ENCODE results near the gene KISS1R.
A peak's percentile ranks its signal among the peaks of the same experiment; 100 is the strongest.

The KISS1R gene

DNA sequence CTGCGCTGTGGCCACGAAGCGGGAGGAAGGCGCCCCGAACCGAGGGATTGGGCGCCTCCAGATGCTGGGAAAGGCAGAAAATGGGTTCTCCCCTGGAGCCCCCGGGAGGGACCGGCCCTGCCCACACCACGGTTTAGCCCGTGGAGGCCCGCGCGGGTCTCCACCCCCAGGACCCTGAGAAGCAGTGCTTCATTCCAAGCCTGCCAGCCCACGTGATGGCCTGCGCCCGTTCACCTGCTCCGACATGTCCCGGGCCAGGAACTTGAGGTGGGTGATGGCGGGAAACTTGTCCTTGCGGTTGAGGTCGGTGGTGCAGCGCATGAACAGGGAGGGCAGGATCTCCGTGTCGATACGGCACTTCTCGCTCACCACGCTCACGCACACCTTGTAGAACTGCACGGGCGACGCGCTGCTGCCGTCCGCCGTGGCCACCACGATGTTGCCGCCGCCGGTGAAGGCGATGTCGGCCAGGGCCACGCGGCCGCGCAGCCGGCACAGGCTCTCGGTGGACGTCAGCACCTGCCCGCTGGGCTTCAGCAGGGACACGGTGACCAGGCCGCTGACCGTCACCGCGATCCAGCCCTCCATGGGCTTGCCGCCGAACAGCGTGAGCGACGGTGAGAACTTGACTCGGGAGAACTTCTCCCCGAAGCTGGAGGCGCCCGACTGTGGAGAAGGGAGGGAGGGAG, 31.5 kb upstream of the KISS1R start:
- no peak overlapping the region for H2BK5ac ChIP-seq (ENCODE audit: low read length)
- no peak overlapping the region for H2BK120ac ChIP-seq (ENCODE audit: low read depth, low read length)
- H3K4me3 ChIP-seq (ENCODE audit: low read length), result no peak overlapping the region
- no CpG with 5 or more reads among the region's 64 CpGs for WGBS (ENCODE audit: extremely low coverage, insufficient coverage, low lambda C conversion rate)
- H3K4ac ChIP-seq (ENCODE audit: low read depth, low read length), result no peak overlapping the region
- H3K79me1 ChIP-seq (ENCODE audit: low read length), result no peaks in the 10 kb centered on the region
- H3K36me3 ChIP-seq (ENCODE audit: control insufficient read depth, insufficient read depth, low read length), result peaks cover 3% of the 10 kb centered on the region
- no peaks in the 10 kb centered on the region for H3K4me1 ChIP-seq (ENCODE audit: control insufficient read depth, low read depth, low read length)
- H3K9ac ChIP-seq (ENCODE audit: low read length), result no peak overlapping the region
- no peak overlapping the region for H3K56ac ChIP-seq (ENCODE audit: low read length)
- no peaks in the 10 kb centered on the region for H3K27me3 ChIP-seq (ENCODE audit: insufficient read depth, low read length, poor library complexity)
- H3K18ac ChIP-seq (ENCODE audit: low read length), result no peak overlapping the region
- H3K27ac ChIP-seq (ENCODE audit: low read depth, low read length), result no peak overlapping the region
- H3K79me2 ChIP-seq (ENCODE audit: control insufficient read depth, insufficient read depth, low read length), result no peaks in the 10 kb centered on the region
- H3K23ac ChIP-seq (ENCODE audit: low read length), result no peak overlapping the region
- DNase-seq, result no peak
- no peak overlapping the region for H2BK15ac ChIP-seq (replicated peaks; ENCODE audit: low read depth)
- H4K5ac ChIP-seq (ENCODE audit: low read length), result no peak overlapping the region
- no peak overlapping the region for H4K8ac ChIP-seq (ENCODE audit: low read depth, low read length)
- H2AK5ac ChIP-seq (ENCODE audit: low read length), result no peak overlapping the region
- H3K4me2 ChIP-seq (ENCODE audit: low read length), result no peak overlapping the region

DNA sequence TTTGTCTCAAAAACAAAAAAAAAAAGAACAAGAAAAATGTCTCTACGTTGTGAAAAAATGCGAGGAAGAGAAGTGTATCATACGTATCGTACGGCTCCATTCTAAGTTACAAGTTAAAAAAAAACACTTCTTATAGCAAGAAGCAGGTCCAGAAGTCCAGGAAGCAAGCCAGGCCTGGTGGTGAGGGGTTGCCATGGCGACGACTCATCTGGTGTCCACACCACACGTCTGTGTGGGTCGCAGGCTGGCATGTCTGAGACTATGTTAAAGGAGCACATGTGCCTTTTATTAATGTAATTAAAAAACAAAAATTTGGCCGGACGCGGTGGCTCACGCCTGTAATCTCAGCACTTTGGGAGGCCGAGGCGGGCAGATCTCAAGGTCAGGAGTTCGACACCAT, 30.1 kb upstream of the KISS1R start:
- Histone ChIP-seq H2AK5ac (ENCODE audit: low read length) (no peak overlapping the region), H2BK15ac (replicated peaks; ENCODE audit: low read depth) (no peak overlapping the region), H4K8ac (ENCODE audit: low read depth, low read length) (no peak overlapping the region), H2BK120ac (ENCODE audit: low read depth, low read length) (no peak overlapping the region), H3K4me2 (ENCODE audit: low read length) (no peak overlapping the region), H3K9ac (ENCODE audit: low read length) (no peak overlapping the region), H3K79me2 (ENCODE audit: control insufficient read depth, insufficient read depth, low read length) (peaks cover under 1% of the 10 kb centered on the region), H4K5ac (ENCODE audit: low read length) (no peak overlapping the region), H3K36me3 (ENCODE audit: control insufficient read depth, insufficient read depth, low read length) (peaks cover 2% of the 10 kb centered on the region), H3K4me1 (ENCODE audit: control insufficient read depth, low read depth, low read length) (no peaks in the 10 kb centered on the region), H3K27me3 (ENCODE audit: insufficient read depth, low read length, poor library complexity) (no peaks in the 10 kb centered on the region), H3K27ac (ENCODE audit: low read depth, low read length) (no peak overlapping the region), H3K18ac (ENCODE audit: low read length) (no peak overlapping the region), H2BK5ac (ENCODE audit: low read length) (no peak overlapping the region), H3K79me1 (ENCODE audit: low read length) (no peaks in the 10 kb centered on the region), H3K23ac (ENCODE audit: low read length) (no peak overlapping the region), H3K56ac (ENCODE audit: low read length) (no peak overlapping the region), H3K4ac (ENCODE audit: low read depth, low read length) (no peak overlapping the region), H3K4me3 (ENCODE audit: low read length) (no peak overlapping the region)
- peak; percentile 65 for DNase-seq
- WGBS (ENCODE audit: extremely low coverage, insufficient coverage, low lambda C conversion rate), result no CpG with 5 or more reads among the region's 16 CpGs

DNA sequence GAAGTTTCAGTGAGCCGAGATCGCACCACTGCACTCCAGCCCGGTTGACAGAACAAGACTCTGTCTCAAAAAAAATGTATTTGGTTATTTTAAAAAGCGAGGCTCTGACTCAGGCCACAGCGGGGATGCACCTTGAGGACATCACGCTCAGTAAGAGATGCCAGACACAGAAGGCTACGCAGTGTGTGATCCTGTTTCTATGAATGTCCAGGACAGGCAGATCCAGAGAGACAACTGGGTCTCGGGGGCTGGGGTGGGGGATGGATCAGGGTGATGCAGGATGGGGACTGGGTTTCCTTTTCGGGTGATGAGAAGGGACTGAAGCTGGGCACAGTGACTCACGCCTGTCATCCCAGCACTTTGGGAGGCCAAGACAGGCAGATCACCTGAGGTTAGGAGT, 29.5 kb upstream of the KISS1R start:
- no peak overlapping the region for H2BK15ac ChIP-seq (replicated peaks; ENCODE audit: low read depth)
- no peak overlapping the region for H3K56ac ChIP-seq (ENCODE audit: low read length)
- H3K79me2 ChIP-seq (ENCODE audit: control insufficient read depth, insufficient read depth, low read length), result peaks cover 3% of the 10 kb centered on the region
- no peak overlapping the region for H3K4me3 ChIP-seq (ENCODE audit: low read length)
- H2BK5ac ChIP-seq (ENCODE audit: low read length), result no peak overlapping the region
- no peak overlapping the region for H2AK5ac ChIP-seq (ENCODE audit: low read length)
- H2BK120ac ChIP-seq (ENCODE audit: low read depth, low read length), result no peak overlapping the region
- no peak overlapping the region for H3K4ac ChIP-seq (ENCODE audit: low read depth, low read length)
- no peak overlapping the region for H3K9ac ChIP-seq (ENCODE audit: low read length)
- peaks cover 2% of the 10 kb centered on the region for H3K36me3 ChIP-seq (ENCODE audit: control insufficient read depth, insufficient read depth, low read length)
- WGBS (ENCODE audit: extremely low coverage, insufficient coverage, low lambda C conversion rate), result no CpG with 5 or more reads among the region's 10 CpGs
- no peak for DNase-seq
- H3K27ac ChIP-seq (ENCODE audit: low read depth, low read length), result no peak overlapping the region
- H3K4me1 ChIP-seq (ENCODE audit: control insufficient read depth, low read depth, low read length), result no peaks in the 10 kb centered on the region
- H4K8ac ChIP-seq (ENCODE audit: low read depth, low read length), result no peak overlapping the region
- H3K18ac ChIP-seq (ENCODE audit: low read length), result no peak overlapping the region
- H3K79me1 ChIP-seq (ENCODE audit: low read length), result no peaks in the 10 kb centered on the region
- no peak overlapping the region for H3K23ac ChIP-seq (ENCODE audit: low read length)
- no peak overlapping the region for H4K5ac ChIP-seq (ENCODE audit: low read length)
- H3K4me2 ChIP-seq (ENCODE audit: low read length), result no peak overlapping the region
- no peaks in the 10 kb centered on the region for H3K27me3 ChIP-seq (ENCODE audit: insufficient read depth, low read length, poor library complexity)

DNA sequence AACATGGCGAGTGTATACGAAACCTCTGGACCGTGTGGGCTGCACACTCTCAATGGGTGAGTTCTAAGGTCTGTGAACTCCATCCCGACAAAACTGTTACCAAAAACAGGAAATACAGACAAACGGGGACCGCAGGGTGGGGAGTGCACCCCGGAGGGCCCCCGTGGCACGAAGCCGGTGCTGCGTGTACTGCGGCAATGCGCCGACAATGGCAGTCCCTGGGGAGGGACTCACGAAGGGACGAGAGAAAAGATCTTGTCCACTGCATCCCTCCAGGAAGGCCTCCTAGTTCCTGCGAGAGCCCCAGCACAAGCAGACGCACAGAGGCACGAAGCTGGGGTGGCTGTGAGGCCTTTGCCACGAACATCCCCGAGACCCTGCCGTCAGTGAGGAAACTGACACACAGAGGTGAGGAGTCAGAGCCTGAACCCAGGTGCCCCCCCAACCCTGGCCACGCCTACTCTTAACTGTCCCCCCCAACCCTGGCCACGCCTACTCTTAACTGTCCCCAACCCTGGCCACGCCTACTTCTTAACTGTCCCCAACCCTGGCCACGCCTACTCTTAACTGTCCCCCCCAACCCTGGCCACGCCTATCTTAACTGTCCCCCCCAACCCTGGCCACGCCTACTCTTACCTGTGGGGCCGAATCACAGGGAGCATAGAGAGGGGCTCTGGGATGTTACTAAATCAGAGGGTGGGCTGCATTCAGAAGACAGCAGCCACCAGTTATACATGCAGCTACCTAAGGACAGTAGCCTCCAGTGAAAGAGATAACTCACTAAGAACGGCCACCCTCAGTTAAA, 28.4 kb upstream of the KISS1R start:
- H3K36me3 ChIP-seq (ENCODE audit: control insufficient read depth, insufficient read depth, low read length), result peaks cover 2% of the 10 kb centered on the region

GRCh38 chr19:889662-890295, 27.4 kb upstream of the KISS1R start:
- Histone ChIP-seq H3K79me1 (ENCODE audit: low read length) (no peaks in the 10 kb centered on the region), H4K5ac (ENCODE audit: low read length) (no peak overlapping the region), H2BK15ac (replicated peaks; ENCODE audit: low read depth) (no peak overlapping the region), H3K27ac (ENCODE audit: low read depth, low read length) (no peak overlapping the region), H3K36me3 (ENCODE audit: control insufficient read depth, insufficient read depth, low read length) (peaks cover 2% of the 10 kb centered on the region), H3K27me3 (ENCODE audit: insufficient read depth, low read length, poor library complexity) (no peaks in the 10 kb centered on the region), H3K18ac (ENCODE audit: low read length) (no peak overlapping the region), H3K23ac (ENCODE audit: low read length) (no peak overlapping the region), H3K4me3 (ENCODE audit: low read length) (no peak overlapping the region), H2BK5ac (ENCODE audit: low read length) (no peak overlapping the region), H2AK5ac (ENCODE audit: low read length) (no peak overlapping the region), H3K4ac (ENCODE audit: low read depth, low read length) (no peak overlapping the region), H3K79me2 (ENCODE audit: control insufficient read depth, insufficient read depth, low read length) (peaks cover 3% of the 10 kb centered on the region), H2BK120ac (ENCODE audit: low read depth, low read length) (no peak overlapping the region), H3K9ac (ENCODE audit: low read length) (no peak overlapping the region), H3K4me1 (ENCODE audit: control insufficient read depth, low read depth, low read length) (no peaks in the 10 kb centered on the region), H3K56ac (ENCODE audit: low read length) (no peak overlapping the region), H3K4me2 (ENCODE audit: low read length) (no peak overlapping the region), H4K8ac (ENCODE audit: low read depth, low read length) (no peak overlapping the region)
- no CpG with 5 or more reads among the region's 26 CpGs for WGBS (ENCODE audit: extremely low coverage, insufficient coverage, low lambda C conversion rate)
- DNase-seq, result no peak

More for the DNA sequence above, 28.4 kb upstream of the KISS1R start:
- no peaks in the 10 kb centered on the region for H3K4me1 ChIP-seq (ENCODE audit: control insufficient read depth, low read depth, low read length)
- no peak overlapping the region for H4K8ac ChIP-seq (ENCODE audit: low read depth, low read length)
- H2AK5ac ChIP-seq (ENCODE audit: low read length), result no peak overlapping the region
- H2BK15ac ChIP-seq (replicated peaks; ENCODE audit: low read depth), result no peak overlapping the region
- no peak overlapping the region for H3K9ac ChIP-seq (ENCODE audit: low read length)
- H4K5ac ChIP-seq (ENCODE audit: low read length), result no peak overlapping the region
- H3K56ac ChIP-seq (ENCODE audit: low read length), result no peak overlapping the region
- H3K18ac ChIP-seq (ENCODE audit: low read length), result no peak overlapping the region
- no peak for DNase-seq
- H3K4ac ChIP-seq (ENCODE audit: low read depth, low read length), result no peak overlapping the region
- H3K79me2 ChIP-seq (ENCODE audit: control insufficient read depth, insufficient read depth, low read length), result peaks cover 3% of the 10 kb centered on the region
- no peak overlapping the region for H3K27ac ChIP-seq (ENCODE audit: low read depth, low read length)
- no peak overlapping the region for H2BK5ac ChIP-seq (ENCODE audit: low read length)
- no peak overlapping the region for H3K4me3 ChIP-seq (ENCODE audit: low read length)
- no peak overlapping the region for H3K4me2 ChIP-seq (ENCODE audit: low read length)
- H3K23ac ChIP-seq (ENCODE audit: low read length), result no peak overlapping the region
- no CpG with 5 or more reads among the region's 30 CpGs for WGBS (ENCODE audit: extremely low coverage, insufficient coverage, low lambda C conversion rate)
- H3K27me3 ChIP-seq (ENCODE audit: insufficient read depth, low read length, poor library complexity), result no peaks in the 10 kb centered on the region
- no peak overlapping the region for H2BK120ac ChIP-seq (ENCODE audit: low read depth, low read length)
- no peaks in the 10 kb centered on the region for H3K79me1 ChIP-seq (ENCODE audit: low read length)

Measured in mesendoderm (in vitro differentiated cells).